GM21717 (cell line): ENCODE measurements around the gene GNG7.
"Not testable (repeated sequence)": the region's sequence is repeated elsewhere in the genome, so short reads cannot be mapped to it uniquely, and the experiment has no call there.

Experiments
- ATAC-seq: cut with Tn5 transposase; IDR thresholded peaks from one replicate; pipeline ENCODE4 v1.9.1; 2021; ENCODE audit warnings: mild to moderate bottlenecking, moderate library complexity; ENCODE audit not compliant: unreplicated experiment

Gene GNG7

DNA sequence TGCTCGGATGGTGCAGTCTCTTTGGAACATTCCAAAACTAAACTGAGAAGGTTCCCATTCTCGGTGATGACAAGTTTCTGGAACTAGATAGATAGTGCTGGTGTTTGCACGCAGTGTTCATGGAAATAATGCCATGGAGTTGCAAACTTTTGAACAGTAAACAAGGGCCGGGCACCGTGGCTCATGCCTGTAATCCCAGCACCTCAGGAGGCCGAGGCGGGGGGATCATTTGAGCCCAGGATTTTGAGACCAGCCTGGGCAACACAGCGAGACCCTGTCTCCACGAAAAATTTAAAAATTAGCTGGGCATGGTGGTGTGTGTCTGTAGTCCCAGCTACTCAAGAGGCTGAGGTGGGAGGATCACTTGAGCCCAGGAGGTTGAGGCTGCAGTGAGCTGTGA, 95.7 kb downstream of the GNG7 start:
- not testable (repeated sequence) for ATAC-seq

DNA sequence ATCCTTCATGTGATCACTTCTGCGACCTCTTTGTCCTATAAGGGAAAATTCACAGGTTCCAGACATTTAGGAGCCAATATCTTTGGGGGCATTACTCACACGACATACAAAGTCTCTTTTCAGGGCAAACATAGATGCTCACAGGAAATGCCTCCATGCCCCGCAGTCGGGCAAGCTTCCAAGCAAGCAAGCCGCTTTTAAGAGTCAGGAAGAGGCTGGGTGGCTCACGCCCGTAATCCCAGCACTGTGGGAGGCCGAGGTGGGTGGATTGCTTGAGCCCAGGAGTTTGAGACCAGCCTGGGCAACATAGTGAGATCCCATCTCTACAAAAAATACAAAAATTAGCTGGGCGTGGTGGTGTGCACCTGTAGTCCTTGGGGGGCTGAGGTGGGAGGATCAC, 96.6 kb downstream of the GNG7 start:
- not testable (repeated sequence) for ATAC-seq

DNA sequence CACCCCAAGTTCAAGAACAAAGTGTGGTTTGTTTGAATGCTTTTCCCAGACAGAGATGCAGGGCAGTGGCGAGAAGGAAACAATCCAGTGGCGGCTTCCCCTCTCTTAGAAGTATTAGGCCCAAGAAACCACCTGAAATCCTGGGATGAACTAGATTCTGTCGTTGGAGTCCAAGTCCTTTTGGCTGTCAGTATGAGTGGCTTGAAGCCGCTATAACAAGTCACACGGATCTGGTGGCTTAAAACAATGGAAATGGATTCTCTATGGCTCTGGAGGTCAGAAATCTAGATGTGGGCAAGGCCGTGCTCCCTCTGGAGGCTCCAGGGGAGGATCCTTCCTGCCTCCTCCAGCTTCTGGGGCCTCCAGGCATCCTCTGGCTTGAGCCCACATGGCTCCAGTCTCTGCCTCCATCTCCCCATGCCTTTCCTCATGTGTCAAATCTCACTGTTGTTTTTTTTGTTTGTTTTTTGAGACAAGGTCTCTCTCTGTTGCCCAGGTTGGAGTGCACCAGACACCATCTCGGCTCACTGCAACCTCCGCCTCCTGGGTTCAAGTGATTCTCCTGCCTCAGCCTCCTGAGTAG, 97.7 kb downstream of the GNG7 start:
- no peak for ATAC-seq

DNA sequence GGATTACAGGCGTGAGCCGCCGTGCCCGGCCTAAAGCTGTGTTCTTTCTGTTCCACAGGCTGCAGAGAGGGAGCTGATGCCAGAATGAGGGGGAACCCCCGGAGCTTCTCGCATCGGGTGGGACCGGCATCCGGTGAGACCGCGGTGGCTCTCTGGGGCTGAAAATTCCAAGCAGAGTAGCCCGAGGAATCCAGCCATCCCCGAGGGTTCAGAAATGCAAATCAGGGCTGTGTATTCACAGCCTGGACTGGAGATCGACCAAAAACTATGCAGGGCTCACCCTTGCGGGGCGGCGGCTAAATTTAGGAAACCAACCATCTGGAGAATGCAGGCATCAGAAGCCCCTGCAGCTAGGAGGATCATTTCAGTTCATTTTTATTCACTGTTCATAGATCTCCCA, 99.2 kb downstream of the GNG7 start:
- no peak for ATAC-seq

DNA sequence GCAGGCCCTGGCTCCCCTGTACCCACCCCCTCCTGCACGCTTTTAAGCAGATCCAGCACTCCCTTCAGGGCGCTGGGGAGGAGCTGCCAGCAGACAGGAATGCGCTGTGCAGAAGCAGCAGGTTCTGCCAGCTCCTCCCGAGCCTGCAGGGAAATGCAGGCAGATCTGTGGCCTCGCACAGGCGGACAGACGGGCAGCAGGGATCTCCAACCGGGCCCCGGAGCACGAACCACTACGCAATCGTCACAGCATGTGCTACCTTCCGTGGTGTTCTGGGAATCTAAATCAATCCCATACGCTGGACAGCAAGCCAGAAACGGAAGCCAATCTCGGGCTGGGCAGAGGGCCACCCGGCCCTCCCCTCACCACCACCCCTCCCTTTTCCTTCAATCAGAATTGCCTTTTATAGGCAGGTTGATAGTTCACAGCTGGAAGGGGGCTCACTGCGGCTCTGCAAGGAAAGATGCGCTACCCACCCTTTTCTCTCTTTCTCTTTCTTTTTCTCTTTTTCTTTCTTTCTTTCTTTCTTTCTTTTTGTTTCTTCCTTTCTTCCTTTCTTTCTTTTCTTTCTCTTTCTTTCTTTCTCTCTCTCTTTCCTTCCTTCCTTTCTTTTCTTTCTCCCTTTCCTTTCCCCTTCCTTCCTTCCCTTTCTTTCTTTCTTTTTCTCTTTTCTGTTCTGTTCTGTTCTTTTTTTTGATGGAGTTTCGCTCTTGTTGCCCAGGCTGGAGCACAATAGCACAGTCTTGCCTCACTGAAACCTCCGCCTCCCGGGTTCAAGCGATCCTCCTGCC, 99.9 kb downstream of the GNG7 start:
- ATAC-seq = no peak

DNA sequence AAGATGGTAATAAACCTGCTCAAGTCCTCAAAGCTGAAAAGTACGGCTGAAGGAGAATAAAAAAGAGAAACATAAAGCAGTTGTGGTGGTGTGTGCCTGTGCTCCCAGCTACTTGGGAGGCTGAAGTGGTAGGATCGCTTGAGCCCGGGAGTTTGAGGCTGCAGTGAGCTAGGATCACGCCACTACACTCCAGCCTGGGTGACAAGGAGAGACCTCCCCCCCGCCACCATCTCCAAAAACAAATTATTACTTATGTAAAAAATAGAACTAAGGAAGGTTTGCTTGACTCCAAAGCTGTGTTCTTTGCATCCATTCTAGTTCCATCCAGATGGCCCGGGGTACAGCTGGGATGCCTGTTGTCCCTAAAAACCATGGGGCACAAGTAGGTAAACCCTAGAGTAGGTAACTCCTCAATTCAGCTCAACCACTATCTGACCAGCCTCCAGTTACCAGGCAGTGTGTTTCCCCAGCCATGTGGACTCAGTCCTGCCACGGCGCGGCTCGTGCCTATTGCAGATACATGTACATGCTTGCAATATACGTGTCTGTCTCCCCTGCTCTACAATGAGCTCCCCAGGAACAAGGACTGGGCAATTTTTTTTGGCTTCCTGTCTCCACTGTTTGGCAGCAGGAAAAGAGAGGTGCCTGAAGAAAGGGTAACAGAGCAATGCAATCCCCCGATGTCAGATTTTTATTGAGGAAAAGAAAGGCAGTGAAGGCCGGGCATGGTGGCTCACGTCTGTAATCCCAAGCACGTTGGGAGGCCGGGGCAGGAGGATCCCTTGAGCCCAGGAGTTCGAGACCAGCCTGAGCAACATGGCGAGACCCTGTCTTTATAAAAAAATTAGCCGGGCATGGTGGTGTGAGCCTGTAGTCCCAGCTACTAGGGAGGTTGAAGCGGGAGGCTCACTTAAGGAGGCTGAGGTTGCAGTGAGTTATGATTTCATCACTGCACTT, 101.3 kb downstream of the GNG7 start:
- ATAC-seq = no peak

DNA sequence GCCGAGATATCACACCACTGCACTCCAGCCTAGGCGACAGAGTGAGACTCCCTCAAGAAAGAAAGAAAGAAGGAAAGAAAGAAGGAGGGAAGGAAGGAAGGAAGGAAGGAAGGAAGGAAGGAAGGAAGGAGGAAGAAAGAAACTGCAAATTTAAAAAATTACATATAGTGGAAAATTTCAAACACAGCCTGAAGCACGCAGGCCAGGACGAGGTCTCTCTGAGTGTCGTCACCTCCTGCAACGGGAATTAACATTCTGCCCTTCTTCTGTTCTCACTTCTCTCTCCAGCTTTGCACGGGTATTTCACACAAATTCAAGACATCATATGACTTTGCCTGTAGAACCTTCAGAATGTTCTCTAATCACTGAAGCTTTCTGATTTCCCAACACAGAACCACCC, 108.2 kb downstream of the GNG7 start:
- no peak for ATAC-seq

DNA sequence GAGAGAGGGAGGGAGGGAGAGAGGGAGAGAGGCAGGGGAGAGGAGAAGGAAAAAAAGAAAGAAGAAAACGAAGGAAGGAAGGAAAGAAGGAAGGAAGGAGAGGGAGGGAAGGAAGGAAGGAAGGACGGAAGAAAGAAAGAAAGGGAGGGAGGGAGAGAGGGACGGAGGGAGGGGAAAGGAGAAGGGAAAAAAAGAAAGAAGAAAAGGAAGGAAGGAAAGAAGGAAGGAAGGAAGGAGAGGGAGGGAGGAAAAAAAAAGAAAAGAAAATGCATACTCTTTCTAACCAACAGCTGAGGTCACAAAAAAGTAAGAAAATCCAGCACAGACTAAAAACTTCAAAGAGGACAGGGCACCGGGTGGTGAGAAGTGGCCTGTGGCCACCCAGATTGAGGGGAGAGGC, 109.7 kb downstream of the GNG7 start:
- ATAC-seq = no peak

DNA sequence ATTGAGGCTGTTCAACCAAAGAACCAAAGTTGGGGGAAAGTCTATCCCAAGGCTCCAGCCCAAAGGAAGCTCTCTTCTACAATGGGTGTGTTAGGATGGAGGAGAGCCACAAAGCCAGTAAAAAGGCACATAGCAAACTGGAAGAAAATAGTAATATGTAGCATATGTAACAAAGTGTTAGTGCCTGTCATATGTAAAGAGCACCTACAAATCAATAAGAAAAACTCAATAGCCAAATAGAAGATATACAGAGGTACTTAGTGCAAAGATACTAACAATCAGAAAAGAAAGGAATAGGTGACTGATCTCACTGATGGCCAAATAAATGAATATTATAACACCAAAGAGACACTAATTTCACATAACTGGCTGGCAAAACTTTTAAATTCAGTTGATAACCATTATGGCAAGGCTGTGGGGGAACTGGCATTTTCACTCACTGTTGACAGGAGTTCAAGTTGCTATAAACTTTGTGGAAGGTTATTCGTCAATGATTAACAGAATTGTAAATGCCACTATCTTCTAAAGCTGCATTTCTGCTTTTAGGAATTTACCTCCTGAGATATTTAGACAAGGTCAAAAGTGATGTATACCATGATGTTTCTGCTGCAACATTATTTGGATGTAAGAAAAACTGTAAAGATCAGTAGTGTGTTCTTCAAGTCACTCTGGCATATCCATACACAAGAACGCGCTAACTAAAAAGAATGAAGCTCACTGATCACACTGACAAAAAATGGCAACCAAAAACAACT, 110.8 kb downstream of the GNG7 start:
- ATAC-seq = no peak

DNA sequence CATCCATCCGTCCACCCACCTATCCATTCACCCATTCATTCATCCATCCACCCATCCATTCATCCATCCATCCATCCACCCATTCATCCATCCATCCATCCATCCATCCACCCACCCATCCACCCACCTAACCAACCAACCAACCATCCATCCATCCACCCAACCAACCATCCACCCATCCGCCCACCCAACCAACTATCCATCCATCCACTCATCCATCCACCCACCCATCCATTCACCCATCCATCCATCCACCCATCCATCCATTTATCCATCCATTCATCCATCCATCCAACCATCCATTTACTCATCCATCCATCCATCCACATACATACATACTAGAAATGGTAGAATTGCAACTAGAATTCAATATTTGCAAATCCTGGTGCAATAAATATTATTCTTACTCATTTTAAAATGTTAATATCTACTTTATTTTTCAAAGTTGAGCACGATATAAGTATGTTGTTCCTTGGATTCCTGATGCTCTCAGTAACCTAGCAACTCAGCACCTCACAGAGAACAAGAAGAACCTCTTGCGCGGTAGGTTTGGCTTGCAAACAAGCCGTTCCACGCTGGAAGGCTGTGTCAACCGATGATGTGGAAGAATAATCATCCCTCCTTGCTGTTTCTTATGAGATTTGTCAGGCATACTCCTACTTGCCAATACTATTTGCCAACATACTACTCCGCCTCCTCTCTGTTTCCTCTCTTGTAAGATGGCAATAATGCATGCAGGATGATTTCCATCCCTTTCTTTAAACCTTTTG, 111.7 kb downstream of the GNG7 start:
- no peak for ATAC-seq

DNA sequence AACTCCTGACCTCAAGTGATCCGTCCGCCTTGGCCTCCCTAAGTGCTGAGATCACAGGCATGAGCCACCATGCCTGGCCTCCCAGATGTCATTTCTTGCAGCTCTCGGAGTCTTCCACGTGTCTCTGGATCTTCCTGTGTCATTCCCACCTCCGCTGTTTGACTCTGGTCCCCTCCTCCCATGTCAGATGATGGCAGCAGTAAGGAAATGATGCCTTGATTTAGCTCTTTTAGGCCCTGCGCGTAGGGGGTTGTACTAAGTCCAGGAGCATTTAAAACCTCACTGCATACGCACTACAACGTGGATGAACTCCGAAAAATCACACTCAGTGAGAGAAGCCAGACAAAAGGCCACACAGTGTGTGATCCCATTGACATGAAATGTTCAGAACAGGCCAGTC, 113.1 kb downstream of the GNG7 start:
- no peak for ATAC-seq

DNA sequence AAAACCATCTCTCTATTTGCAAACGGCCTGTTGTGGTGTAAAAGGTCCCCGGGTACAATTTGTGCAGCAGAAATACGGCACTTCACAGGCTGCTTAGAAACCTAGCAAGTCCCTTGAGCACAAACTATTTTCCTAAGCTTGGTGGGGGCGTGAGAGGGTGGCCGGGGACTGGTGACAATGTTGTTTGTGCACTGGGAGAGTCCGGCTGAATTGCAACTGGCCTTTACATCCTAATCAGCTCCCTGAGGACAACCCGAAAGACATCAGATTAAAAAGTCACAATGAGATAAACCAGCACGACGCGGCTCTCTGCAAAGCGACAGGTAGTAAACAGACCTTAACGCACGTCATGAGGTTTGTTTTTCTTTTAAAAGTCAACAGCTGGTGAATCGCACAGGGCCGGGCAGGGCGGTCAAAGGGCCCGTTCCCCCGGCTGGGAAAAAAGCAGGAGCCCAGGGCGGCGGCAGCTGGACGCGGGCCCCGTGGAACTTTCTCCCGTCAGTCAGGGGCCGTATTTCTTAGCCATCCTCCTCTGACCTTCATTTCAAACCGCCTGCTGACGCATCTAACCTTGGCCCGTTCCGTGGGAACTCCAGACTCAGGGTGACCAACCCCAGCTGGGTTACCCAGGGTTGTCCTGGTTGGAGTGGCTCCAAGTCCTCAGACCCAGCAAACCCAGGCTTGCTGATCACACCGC, 114.3 kb downstream of the GNG7 start:
- no peak for ATAC-seq

DNA sequence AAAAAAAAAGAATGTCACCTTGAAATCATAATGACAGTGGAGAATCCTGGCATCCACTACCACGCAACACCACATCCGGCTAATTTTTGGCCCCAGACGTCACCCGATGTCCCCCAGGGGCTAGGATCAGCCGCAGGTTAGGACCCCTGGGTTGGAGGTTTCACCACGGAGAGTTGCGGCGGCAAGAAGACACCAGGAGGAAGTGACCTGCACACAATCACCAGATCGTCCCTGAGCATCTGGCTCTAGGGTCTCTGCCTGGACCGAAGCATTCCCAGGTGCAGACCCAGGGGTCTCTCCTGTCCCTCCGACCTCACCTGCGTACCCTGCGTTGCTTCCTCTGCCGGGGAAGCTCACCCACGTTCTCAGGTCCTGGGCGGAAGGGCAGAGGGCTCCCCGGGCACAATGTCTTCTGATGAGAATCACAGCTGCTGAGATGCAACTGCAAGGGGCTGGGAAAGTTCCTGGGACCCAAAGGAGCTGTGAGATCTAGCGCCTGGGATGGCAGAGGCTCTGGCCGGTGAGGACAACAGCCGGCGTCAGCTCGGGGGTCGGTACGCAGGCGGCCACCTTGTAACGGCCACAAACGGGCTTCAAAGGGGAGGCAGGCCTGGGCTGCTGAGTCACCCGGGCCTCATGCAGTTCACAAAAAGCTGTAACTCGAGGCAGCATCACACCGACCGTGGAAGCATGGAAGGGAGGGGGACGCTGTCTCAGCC, 115.3 kb downstream of the GNG7 start:
- no peak for ATAC-seq

DNA sequence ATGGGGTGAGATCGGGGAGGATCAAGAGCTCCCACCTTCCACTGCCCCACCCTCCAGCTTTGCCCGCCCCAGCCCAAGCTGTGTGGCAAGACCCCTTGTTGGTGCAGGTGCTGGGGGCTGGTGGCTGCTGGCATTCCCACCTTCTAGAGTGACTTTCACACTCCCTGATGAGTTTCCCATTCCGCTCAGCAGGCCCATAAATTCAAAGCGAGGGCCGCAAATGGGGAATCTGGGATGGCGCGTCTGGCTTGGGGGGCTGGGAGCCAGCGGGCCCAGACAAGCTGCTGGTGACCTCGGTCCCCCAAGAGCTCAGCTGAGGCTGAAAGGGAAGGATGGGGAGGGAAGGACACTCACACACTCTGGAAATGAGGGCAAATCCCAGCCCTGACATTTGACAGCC, 116.3 kb downstream of the GNG7 start:
- ATAC-seq = no peak

DNA sequence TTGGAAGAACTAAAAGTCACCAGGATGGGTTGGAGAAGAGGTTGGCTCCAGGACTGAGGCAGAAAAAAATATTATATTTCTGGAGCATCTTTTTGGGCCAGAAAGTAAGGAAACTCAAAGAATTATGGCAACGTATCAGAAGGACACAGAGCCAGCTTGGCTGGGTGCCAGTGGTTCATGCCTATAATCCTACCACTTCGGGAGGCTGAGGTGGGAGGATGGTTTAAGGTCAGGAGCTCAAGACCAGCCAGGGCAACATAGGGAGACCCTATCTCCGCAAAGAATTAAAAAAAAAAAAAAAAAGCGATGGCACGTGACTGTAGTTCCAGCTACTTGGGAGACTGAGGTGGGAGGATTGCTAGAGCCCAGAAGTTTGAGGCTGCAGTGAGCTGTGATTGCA, 118.5 kb downstream of the GNG7 start:
- no peak for ATAC-seq

DNA sequence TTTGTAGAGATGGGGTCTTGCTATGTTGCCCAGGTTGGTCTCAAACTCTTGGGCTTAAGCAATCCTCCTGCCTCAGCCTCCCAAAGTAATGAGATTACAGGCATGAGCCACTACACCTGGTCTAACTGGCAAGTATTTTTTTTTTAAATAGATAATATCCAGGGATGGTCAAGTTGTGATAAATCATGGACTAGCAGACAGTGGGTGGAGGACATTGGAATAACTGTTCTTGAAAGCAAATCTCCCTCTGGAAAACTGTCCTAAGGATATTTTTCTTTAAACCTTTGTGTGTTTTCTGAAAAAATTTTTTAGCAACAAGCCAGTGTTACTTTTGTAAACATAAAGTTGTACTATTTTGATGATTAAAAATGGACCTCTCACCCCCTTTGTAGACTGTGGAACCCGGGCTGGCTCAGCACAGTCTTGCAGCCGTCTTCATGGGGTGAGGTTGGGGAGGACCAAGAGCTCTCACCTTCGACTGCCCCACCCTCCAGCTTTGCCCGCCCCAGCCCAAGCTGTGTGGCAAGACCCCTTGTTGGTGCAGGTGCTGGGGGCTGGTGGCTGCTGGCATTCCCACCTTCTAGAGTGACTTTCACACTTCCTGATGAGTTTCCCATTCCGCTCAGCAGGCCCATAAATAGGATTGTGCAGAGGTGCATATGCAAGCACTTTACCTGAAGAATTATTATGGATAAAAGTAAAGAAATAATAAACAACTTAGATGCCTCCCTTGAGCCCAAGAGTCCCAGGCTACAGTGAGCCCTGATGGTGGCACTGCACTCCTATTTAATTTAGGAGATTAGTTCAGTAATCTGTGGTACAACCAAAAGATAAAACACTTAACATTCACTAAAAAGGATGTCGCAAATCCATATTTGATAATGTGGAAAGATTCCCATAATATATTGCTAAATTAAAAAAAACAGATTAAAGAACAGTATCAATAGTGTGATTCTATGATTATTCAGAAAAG, 119.2 kb downstream of the GNG7 start:
- no peak for ATAC-seq

DNA sequence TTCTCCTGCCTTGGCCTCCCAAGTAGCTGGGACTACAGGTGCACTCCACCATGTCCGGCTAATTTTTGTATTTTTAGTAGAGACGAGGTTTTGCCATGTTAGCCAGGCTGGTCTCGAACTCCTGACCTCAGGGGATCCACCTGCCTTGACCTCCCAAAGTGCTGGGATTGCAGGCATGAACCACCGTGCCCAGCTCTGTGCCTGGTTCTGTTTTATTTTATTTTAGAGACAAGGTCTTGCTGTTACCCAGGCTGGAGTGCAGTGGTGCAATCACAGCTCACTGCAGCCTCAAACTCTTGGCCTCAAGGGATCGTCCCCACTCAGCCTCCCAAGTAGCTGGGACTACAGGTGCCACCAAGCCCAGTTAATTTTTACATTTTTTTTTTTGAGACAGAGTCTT, 122.1 kb downstream of the GNG7 start:
- not testable (repeated sequence) for ATAC-seq
